ENCODE measurements around the gene MYL9.

GRCh38 chr20:36582821-36583220, 41.5 kb downstream of the MYL9 start:
- no peak for TF ChIP-seq POLR2A (IDR thresholded peaks at IDR 0.05; ENCODE audit: low read depth)
- TF ChIP-seq, protein P1, sequence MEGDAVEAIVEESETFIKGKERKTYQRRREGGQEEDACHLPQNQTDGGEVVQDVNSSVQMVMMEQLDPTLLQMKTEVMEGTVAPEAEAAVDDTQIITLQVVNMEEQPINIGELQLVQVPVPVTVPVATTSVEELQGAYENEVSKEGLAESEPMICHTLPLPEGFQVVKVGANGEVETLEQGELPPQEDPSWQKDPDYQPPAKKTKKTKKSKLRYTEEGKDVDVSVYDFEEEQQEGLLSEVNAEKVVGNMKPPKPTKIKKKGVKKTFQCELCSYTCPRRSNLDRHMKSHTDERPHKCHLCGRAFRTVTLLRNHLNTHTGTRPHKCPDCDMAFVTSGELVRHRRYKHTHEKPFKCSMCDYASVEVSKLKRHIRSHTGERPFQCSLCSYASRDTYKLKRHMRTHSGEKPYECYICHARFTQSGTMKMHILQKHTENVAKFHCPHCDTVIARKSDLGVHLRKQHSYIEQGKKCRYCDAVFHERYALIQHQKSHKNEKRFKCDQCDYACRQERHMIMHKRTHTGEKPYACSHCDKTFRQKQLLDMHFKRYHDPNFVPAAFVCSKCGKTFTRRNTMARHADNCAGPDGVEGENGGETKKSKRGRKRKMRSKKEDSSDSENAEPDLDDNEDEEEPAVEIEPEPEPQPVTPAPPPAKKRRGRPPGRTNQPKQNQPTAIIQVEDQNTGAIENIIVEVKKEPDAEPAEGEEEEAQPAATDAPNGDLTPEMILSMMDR (IDR thresholded peaks at IDR 0.05) = no peak
- no peak for TF ChIP-seq POLR2AphosphoS5 (IDR thresholded peaks at IDR 0.05)
